ENCODE measurements around the gene CD68. TPM values are rescaled to one million over a fixed set of nuclear protein-coding genes. Genes with fewer than 3 reads are reported as not detected.

The CD68 gene
- total RNA-seq, 2 experiments from 2014 or later = 0.44 to 0.54 TPM

DNA sequence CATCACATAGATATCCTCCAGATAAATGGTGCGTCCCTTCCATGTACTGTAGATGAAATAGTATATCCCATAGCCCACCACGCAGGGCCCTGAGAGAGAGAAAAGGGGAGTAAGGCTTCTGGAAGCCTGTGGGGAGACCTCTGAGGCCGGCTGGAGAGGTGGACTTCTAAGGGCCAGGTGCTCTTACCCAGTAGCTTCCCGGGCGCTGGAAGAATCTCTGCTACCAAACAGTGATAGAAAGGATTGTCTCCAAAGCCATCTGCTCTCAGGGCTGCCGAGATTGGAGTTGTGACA, 47.5 kb downstream of the CD68 start:
- BruUV-seq (replicated peaks) = no TSS peak
- TF ChIP-seq, protein P1, sequence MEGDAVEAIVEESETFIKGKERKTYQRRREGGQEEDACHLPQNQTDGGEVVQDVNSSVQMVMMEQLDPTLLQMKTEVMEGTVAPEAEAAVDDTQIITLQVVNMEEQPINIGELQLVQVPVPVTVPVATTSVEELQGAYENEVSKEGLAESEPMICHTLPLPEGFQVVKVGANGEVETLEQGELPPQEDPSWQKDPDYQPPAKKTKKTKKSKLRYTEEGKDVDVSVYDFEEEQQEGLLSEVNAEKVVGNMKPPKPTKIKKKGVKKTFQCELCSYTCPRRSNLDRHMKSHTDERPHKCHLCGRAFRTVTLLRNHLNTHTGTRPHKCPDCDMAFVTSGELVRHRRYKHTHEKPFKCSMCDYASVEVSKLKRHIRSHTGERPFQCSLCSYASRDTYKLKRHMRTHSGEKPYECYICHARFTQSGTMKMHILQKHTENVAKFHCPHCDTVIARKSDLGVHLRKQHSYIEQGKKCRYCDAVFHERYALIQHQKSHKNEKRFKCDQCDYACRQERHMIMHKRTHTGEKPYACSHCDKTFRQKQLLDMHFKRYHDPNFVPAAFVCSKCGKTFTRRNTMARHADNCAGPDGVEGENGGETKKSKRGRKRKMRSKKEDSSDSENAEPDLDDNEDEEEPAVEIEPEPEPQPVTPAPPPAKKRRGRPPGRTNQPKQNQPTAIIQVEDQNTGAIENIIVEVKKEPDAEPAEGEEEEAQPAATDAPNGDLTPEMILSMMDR (conservative IDR thresholded peaks at IDR 0.05; ENCODE audit: low read length) = no peak
- no peak for TF ChIP-seq EZH2phosphoT487 (IDR thresholded peaks at IDR 0.05; ENCODE audit: borderline replicate concordance, low read depth, low read length)
- H3K9me2 ChIP-seq (ENCODE audit: insufficient read depth, low read length) = no peaks in the 10 kb centered on the region
- no peak overlapping the region for H3K27ac ChIP-seq (ENCODE audit: low read depth, low read length, poor library complexity, severe bottlenecking)
- POLR2A ChIA-PET = interaction anchor here (0.6 to 1.7 kb wide), 3 partner anchors 12 to 58 kb away, joined by 3 to 5 read pairs (median 4); partner anchors contain the start of gene FXR2
- no peaks in the 10 kb centered on the region for H4K20me1 ChIP-seq (ENCODE audit: insufficient read depth, low read length)
- intact Hi-C loops (cut with micrococcal nuclease; ENCODE audit: unreplicated experiment) = loop anchor here (2.0 kb wide), 1 partner anchor 60 kb away; the partner anchor contains the start of gene TP53
- H3K79me2 ChIP-seq (ENCODE audit: insufficient read depth, low read depth, low read length) = no peaks in the 10 kb centered on the region
- no peak for DNase-seq (ENCODE audit: low spot score)
- peak overlapping the region; percentile 74 for H3K4me2 ChIP-seq (ENCODE audit: low read length)
- H2AFZ ChIP-seq (ENCODE audit: low read length) = peak overlapping the region; percentile 73; the same call in 1 of the 2 replicates
- H3K36me3 ChIP-seq (ENCODE audit: insufficient read depth, low read length) = no peaks in the 10 kb centered on the region
- H3K9me3 ChIP-seq (ENCODE audit: low read length) = no peaks in the 10 kb centered on the region
- peak overlapping the region; percentile 75 for H3K4me3 ChIP-seq (ENCODE audit: low read depth, low read length, poor library complexity, severe bottlenecking)
- CTCF ChIA-PET (ENCODE audit: unreplicated experiment) = no interaction called here
- peaks cover 4% of the 10 kb centered on the region for H3K4me1 ChIP-seq (ENCODE audit: insufficient read depth, low read length, poor library complexity, severe bottlenecking)

DNA sequence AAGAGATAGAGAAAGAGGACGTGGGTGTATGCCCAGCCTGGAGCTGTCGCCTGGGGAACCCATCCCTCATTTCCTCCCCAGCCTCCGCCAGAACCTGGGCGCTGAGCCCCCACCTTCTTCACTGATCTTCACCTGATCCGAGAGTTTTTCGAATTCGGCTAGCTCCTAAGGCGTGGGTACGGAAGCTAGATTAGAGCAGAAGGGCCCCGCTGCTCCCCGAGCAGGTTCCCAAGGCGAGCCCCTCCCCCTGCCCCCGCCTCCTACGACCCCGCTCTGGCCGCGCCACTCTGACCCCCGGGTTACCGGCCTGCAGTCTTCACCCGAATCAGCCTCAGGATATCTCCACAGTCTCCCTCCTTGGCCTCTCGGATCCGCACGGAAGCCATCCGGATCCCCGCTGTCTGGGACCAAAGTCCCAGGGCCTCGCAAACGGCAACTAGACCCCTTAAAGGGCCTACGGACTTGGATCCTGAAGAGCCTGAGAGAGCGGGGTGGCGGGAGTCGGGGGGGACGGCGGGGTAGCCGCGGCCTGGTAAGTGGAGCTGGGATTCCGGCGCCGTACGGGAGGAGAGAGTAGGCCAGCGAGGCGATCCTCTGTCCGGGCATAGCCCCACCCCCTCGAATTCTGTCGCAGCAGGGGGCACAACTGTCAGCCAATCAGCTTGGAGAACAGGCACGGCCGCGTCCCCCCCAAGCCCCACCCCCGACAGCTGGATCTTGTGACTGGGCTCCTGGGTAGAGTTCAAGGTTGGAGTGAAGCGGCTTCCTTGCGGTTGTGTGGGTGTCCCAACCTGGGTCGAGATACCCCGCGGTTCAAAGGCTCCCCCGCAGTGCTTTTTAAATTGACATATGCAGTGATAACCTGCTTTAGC, 48.0 kb downstream of the CD68 start, which contains the start of gene SAT2:
TSS of gene SAT2 (minus strand) at position 572 of the 872 bp plus-strand sequence. CDS start at position 386, 186 bp downstream.
- no peaks in the 10 kb centered on the region for H3K9me3 ChIP-seq (ENCODE audit: low read length)
- no peaks in the 10 kb centered on the region for H3K79me2 ChIP-seq (ENCODE audit: insufficient read depth, low read depth, low read length)
- H3K4me1 ChIP-seq (ENCODE audit: insufficient read depth, low read length, poor library complexity, severe bottlenecking) = peaks cover 4% of the 10 kb centered on the region
- H3K4me2 ChIP-seq (ENCODE audit: low read length) = peak within 1 kb of the TSS; percentile 74
- H3K9me2 ChIP-seq (ENCODE audit: insufficient read depth, low read length) = no peaks in the 10 kb centered on the region
- H3K4me3 ChIP-seq (ENCODE audit: low read depth, low read length, poor library complexity, severe bottlenecking) = peak within 1 kb of the TSS; percentile 75
- intact Hi-C loops (cut with micrococcal nuclease; ENCODE audit: unreplicated experiment) = loop anchor here (2.0 kb wide), 1 partner anchor 59 kb away; the partner anchor contains the start of gene TP53
- no peaks in the 10 kb centered on the region for H3K36me3 ChIP-seq (ENCODE audit: insufficient read depth, low read length)
- peak; percentile 82 for DNase-seq (ENCODE audit: low spot score)
- ChIA-PET CTCF (ENCODE audit: unreplicated experiment) (no interaction called here), POLR2A (interaction anchor here (0.5 to 1.7 kb wide), 6 partner anchors 13 to 252 kb away, joined by 3 to 6 read pairs (median 4); partner anchors contain the start of genes FXR2 and TP53)
- no peaks in the 10 kb centered on the region for H4K20me1 ChIP-seq (ENCODE audit: insufficient read depth, low read length)
- H2AFZ ChIP-seq (ENCODE audit: low read length) = peak within 1 kb of the TSS; percentile 73
- BruUV-seq (replicated peaks) = no TSS peak
- TF ChIP-seq EZH2phosphoT487 (IDR thresholded peaks at IDR 0.05; ENCODE audit: borderline replicate concordance, low read depth, low read length) = no peak
- TF ChIP-seq, protein P1 (conservative IDR thresholded peaks at IDR 0.05; ENCODE audit: low read length) = no peak
- no peak within 1 kb of the TSS for H3K27ac ChIP-seq (ENCODE audit: low read depth, low read length, poor library complexity, severe bottlenecking)

Data from OCI-LY7 (cell line).